Measurements from ENCODE around the gene OR51V1.
"Not testable (repeated sequence)": the region's sequence is repeated elsewhere in the genome, so short reads cannot be mapped to it uniquely, and the experiment has no call there.

Gene OR51V1

GRCh38 chr11:5229796-5230195, 29.3 kb upstream of the OR51V1 start:
- DNase-seq = no peak

GRCh38 chr11:5229356-5229755, 28.9 kb upstream of the OR51V1 start:
- DNase-seq = no peak

GRCh38 chr11:5228124-5228523, 27.6 kb upstream of the OR51V1 start:
- DNase-seq = no peak

GRCh38 chr11:5227681-5228080, 27.2 kb upstream of the OR51V1 start:
- DNase-seq = no peak

GRCh38 chr11:5226732-5227310, 26.3 kb upstream of the OR51V1 start, which contains the start of gene HBB:
Gene HBB (minus strand): TSS chr11:5227071. CDS start chr11:5227021, 50 bp downstream.
- peak; percentile 28 for DNase-seq

GRCh38 chr11:5225480-5225871, 25.0 kb upstream of the OR51V1 start:
- no peak for DNase-seq

- DNase-seq = no peak
Observed at GRCh38 chr11:5224538-5225479, 24.3 kb upstream of the OR51V1 start.

GRCh38 chr11:5223686-5224085, 23.2 kb upstream of the OR51V1 start:
- no peak for DNase-seq

GRCh38 chr11:5223146-5223545, 22.7 kb upstream of the OR51V1 start:
- no peak for DNase-seq

GRCh38 chr11:5210376-5210885, 9.9 kb upstream of the OR51V1 start:
- DNase-seq = no peak

GRCh38 chr11:5204787-5205186, 4.3 kb upstream of the OR51V1 start:
- no peak for DNase-seq

GRCh38 chr11:5203366-5203765, 2.9 kb upstream of the OR51V1 start:
- no peak for DNase-seq

GRCh38 chr11:5198285-5198684, 2.2 kb downstream of the OR51V1 start:
- DNase-seq = no peak

GRCh38 chr11:5197536-5197935, 2.9 kb downstream of the OR51V1 start:
- no peak for DNase-seq

GRCh38 chr11:5196731-5197130, 3.8 kb downstream of the OR51V1 start:
- no peak for DNase-seq

- no peak for DNase-seq
Observed at GRCh38 chr11:5196067-5196466, 4.4 kb downstream of the OR51V1 start.

GRCh38 chr11:5192738-5193137, 7.7 kb downstream of the OR51V1 start:
- DNase-seq = no peak

GRCh38 chr11:5188201-5188600, 12.3 kb downstream of the OR51V1 start:
- DNase-seq = no peak

GRCh38 chr11:5178046-5178837, 22.2 kb downstream of the OR51V1 start:
- no peak for DNase-seq

GRCh38 chr11:5174934-5175333, 25.5 kb downstream of the OR51V1 start:
- DNase-seq = no peak

- DNase-seq = no peak
Observed at GRCh38 chr11:5171856-5172255, 28.6 kb downstream of the OR51V1 start.

- DNase-seq = not testable (repeated sequence)
Observed at GRCh38 chr11:5165898-5166297, 34.6 kb downstream of the OR51V1 start.

GRCh38 chr11:5164807-5165206, 35.7 kb downstream of the OR51V1 start:
- DNase-seq = not testable (repeated sequence)
